B cell (primary cell): ENCODE measurements around the gene RPRM.

Experiments used
- EZH2 ChIP-seq: IDR thresholded peaks from 2 replicates; pipeline ENCODE4 v1.6.1; 2012; ENCODE audit warnings: borderline replicate concordance, low read depth, mild to moderate bottlenecking, moderate library complexity, low read length; ENCODE audit not compliant: insufficient read depth, poor library complexity, severe bottlenecking
- TF ChIP-seq, protein P1 (sequence below): fragments of 200-600 bp; IDR thresholded peaks from one replicate; pipeline ENCODE4 v1.8.0; 2022; ENCODE audit warnings: antibody characterized with exemption, mild to moderate bottlenecking

GRCh38 chr2:153497938-153498629 is 19.5 kb upstream of the RPRM start:
- TF ChIP-seq, protein P1, sequence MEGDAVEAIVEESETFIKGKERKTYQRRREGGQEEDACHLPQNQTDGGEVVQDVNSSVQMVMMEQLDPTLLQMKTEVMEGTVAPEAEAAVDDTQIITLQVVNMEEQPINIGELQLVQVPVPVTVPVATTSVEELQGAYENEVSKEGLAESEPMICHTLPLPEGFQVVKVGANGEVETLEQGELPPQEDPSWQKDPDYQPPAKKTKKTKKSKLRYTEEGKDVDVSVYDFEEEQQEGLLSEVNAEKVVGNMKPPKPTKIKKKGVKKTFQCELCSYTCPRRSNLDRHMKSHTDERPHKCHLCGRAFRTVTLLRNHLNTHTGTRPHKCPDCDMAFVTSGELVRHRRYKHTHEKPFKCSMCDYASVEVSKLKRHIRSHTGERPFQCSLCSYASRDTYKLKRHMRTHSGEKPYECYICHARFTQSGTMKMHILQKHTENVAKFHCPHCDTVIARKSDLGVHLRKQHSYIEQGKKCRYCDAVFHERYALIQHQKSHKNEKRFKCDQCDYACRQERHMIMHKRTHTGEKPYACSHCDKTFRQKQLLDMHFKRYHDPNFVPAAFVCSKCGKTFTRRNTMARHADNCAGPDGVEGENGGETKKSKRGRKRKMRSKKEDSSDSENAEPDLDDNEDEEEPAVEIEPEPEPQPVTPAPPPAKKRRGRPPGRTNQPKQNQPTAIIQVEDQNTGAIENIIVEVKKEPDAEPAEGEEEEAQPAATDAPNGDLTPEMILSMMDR, result no peak
- no peak for TF ChIP-seq EZH2
